Fibroblast of mammary gland (primary cell): ENCODE results near the gene RGSL1.

Experiments
- DNase-seq: peaks from one replicate; pipeline ENCODE4 v3.0.0-alpha.2; 2010; ENCODE audit warnings: low read depth
- H3K4me3 ChIP-seq: 2 replicates; pipeline ENCODE4 v1.5.1; 2011; ENCODE audit warnings: low read depth, mild to moderate bottlenecking, low read length, moderate library complexity; ENCODE audit not compliant: control insufficient read depth
- TF ChIP-seq, protein P1 (sequence below): conservative IDR thresholded peaks from 2 replicates; pipeline ENCODE4 v1.5.1; 2011; ENCODE audit warnings: low read depth, low read length, inconsistent platforms; ENCODE audit not compliant: control insufficient read depth, insufficient read depth

The RGSL1 gene

DNA sequence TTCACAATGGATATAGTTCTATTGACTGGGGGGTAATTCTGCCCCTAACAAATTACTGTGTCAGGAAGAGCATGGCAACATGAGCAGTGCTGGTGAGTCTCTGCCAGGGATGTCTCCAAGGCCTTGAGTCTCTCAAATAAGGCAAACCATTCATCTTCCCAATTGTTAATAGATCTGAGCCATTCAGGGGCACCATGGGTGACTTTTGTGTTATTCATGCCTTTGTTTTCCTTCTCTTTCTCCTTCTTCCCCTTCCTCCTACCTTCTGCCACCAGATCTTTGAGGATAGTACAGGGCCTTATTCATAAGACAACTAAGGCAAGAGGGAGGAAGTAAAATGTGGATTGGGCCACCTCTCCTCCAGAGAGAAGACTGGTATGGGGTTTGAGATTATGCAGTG lies at the start of gene RGSL1:
RGSL1 (plus strand) TSS at position 60 of the 400 bp plus-strand sequence; CDS start at position 80, 20 bp downstream.
- TF ChIP-seq, protein P1, sequence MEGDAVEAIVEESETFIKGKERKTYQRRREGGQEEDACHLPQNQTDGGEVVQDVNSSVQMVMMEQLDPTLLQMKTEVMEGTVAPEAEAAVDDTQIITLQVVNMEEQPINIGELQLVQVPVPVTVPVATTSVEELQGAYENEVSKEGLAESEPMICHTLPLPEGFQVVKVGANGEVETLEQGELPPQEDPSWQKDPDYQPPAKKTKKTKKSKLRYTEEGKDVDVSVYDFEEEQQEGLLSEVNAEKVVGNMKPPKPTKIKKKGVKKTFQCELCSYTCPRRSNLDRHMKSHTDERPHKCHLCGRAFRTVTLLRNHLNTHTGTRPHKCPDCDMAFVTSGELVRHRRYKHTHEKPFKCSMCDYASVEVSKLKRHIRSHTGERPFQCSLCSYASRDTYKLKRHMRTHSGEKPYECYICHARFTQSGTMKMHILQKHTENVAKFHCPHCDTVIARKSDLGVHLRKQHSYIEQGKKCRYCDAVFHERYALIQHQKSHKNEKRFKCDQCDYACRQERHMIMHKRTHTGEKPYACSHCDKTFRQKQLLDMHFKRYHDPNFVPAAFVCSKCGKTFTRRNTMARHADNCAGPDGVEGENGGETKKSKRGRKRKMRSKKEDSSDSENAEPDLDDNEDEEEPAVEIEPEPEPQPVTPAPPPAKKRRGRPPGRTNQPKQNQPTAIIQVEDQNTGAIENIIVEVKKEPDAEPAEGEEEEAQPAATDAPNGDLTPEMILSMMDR: no peak
- no peak within 1 kb of the TSS for H3K4me3 ChIP-seq
- DNase-seq: no peak

DNA sequence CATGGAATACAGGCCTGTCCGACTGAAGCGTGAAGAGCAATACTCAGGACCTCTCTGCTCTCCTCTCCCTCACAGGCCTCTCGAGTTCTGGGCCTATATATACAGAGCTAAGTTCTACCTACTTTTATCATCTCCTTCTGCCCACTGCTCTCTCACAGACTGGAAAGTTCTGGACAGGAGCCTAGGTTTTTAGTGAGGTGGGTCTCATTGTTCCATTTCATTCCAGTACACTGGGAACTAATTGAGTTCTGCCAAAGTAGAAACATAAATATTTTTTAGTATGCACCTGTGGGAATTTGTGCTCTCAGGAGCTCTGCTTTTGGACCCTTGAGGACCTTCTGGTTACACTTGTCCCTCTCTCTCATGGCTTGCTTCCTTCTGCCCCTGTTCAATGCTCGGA lies 49.4 kb upstream of the RGSL1 start, which contains the start of gene TEDDM1:
TEDDM1 (minus strand) TSS at position 101 of the 400 bp plus-strand sequence. CDS start 182 bp downstream, outside the sequence.
- H3K4me3 ChIP-seq: no peak within 1 kb of the TSS
- DNase-seq: no peak
- TF ChIP-seq, protein P1: no peak

- H3K4me3 ChIP-seq: no peak overlapping the region
- TF ChIP-seq, protein P1: no peak
- no peak for DNase-seq
Observed at GRCh38 chr1:182404781-182405180, 45.2 kb upstream of the RGSL1 start.

DNA sequence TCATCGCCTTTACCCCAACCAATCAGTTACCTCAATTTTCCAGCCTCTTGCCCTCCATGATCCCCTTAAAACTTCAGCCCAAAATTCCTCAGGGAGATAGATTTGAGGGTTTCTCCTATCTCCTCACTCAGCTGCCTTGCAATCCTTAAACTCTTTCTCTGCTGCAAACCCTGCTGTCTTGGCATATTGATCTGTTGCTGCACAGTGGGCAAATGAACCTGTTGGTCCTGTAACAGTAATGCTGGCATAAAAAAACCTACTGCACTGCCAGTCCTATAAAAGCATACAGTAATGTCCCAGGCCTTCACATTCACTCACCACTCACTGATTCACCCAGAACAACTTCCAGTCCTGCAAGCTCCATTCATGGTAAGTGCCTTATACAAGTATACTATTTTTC lies 44.4 kb upstream of the RGSL1 start:
- no peak for DNase-seq
- TF ChIP-seq, protein P1: no peak
- no peak overlapping the region for H3K4me3 ChIP-seq

DNA sequence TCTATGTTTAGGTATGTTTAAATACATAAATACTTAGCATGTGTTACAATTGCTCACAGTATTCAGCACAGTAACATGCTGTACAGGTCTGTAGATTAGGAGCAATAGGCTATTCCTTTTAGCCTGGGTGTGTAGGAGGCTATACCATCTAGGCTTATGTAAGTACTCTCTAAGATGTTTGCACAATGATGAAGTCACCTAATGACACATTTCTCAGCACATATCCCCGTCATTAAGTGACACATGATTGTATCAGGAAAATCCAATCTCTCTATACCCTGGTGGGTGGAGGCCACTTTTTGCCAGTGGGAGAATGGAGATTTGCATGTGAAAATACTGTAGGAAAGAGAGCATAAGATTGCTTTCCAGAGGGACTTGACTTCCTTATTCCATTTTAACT lies 43.9 kb upstream of the RGSL1 start:
- no peak for DNase-seq
- no peak overlapping the region for H3K4me3 ChIP-seq
- TF ChIP-seq, protein P1: no peak

GRCh38 chr1:182407724-182408123 lies 42.2 kb upstream of the RGSL1 start:
- no peak overlapping the region for H3K4me3 ChIP-seq
- TF ChIP-seq, protein P1: no peak
- DNase-seq: no peak
